WTC11 (cell line): ENCODE measurements around the gene FUT8.

Source experiments
- CTCF ChIP-seq: fragments of 200-600 bp; IDR thresholded peaks from 2 replicates; pipeline ENCODE4 v1.8.0; 2022; ENCODE audit warnings: antibody characterized with exemption
- NR1H2 ChIP-seq: sonication (generic); formaldehyde crosslinking; IDR thresholded peaks from 2 replicates; pipeline ENCODE4 v1.9.0; 2021; ENCODE audit warnings: mild to moderate bottlenecking, moderate library complexity, missing genetic modification reagents
- RELA ChIP-seq: sonication (generic); formaldehyde crosslinking; IDR thresholded peaks from 2 replicates; pipeline ENCODE4 v1.8.1; 2022; ENCODE audit warnings: missing genetic modification reagents, mild to moderate bottlenecking, borderline replicate concordance
- TCF7 ChIP-seq: sonication (generic); formaldehyde crosslinking; IDR thresholded peaks from 2 replicates; pipeline ENCODE4 v1.8.0; 2022; ENCODE audit warnings: mild to moderate bottlenecking, low read depth, missing genetic modification reagents, moderate library complexity
- USF2 ChIP-seq: sonication (generic); formaldehyde crosslinking; IDR thresholded peaks from 2 replicates; pipeline ENCODE4 v1.8.1; 2023; ENCODE audit warnings: mild to moderate bottlenecking, missing genetic modification reagents, moderate library complexity

GRCh38 chr14:65509842-65510241 is 97.3 kb downstream of the FUT8 start:
- TF ChIP-seq USF2 (CRISPR knock-in tag) (no peak), CTCF (no peak), RELA (CRISPR knock-in tag) (no peak), NR1H2 (CRISPR knock-in tag) (no peak), TCF7 (CRISPR knock-in tag) (no peak)
